Mucosa of rectum (tissue), 2 donors: ENCODE measurements around the gene DGAT2.

Experiments
- H3K27ac ChIP-seq, 2 donors: one replicate each; pipeline ENCODE4 v1.7.0; 2013; ENCODE audit warnings: inconsistent platforms in 2 of 2, low read depth in 2 of 2, low read length in 2 of 2
- H3K27me3 ChIP-seq, 2 donors: one replicate each; pipeline ENCODE4 v1.7.0; 2013; ENCODE audit warnings: low read length in 2 of 2; ENCODE audit not compliant: control insufficient read depth in 2 of 2, insufficient read depth in 2 of 2
- H3K36me3 ChIP-seq, 2 donors: one replicate each; pipeline ENCODE4 v1.7.0; 2013; ENCODE audit warnings: low read length in 2 of 2; ENCODE audit not compliant: control insufficient read depth in 2 of 2, insufficient read depth in 2 of 2
- H3K4me1 ChIP-seq, 2 donors: one replicate each; pipeline ENCODE4 v1.7.0; 2013; ENCODE audit warnings: low read length in 2 of 2, mild to moderate bottlenecking in 1 of 2; ENCODE audit not compliant: control insufficient read depth in 2 of 2, insufficient read depth in 2 of 2
- H3K4me3 ChIP-seq, 2 donors: one replicate each; pipeline ENCODE4 v1.7.0; 2013; ENCODE audit warnings: low read length in 2 of 2
- H3K9ac ChIP-seq, 2 donors: one replicate each; pipeline ENCODE4 v1.7.0; 2013; ENCODE audit warnings: low read length in 2 of 2, low read depth in 1 of 2, mild to moderate bottlenecking in 1 of 2
- H3K9me3 ChIP-seq, 2 donors: one replicate each; pipeline ENCODE4 v1.7.0; 2013; ENCODE audit warnings: low read length in 2 of 2; ENCODE audit not compliant: control insufficient read depth in 2 of 2
- donor health status: healthy.
- donor health status: Normal muscosa, but diverticular disease.

DGAT2 gene

GRCh38 chr11:75785187-75785586, 16.6 kb downstream of the DGAT2 start:
- no peaks in the 10 kb centered on the region for H3K36me3 ChIP-seq
- H3K4me3 ChIP-seq: no peak overlapping the region
- no peaks in the 10 kb centered on the region for H3K27me3 ChIP-seq
- H3K9ac ChIP-seq: no peak overlapping the region
- no peaks in the 10 kb centered on the region for H3K9me3 ChIP-seq
- peaks cover 0 to 5% of the 10 kb centered on the region in 2 donors for H3K4me1 ChIP-seq
- H3K27ac ChIP-seq: no peak overlapping the region

GRCh38 chr11:75786101-75786736, 17.6 kb downstream of the DGAT2 start:
- H3K36me3 ChIP-seq: no peaks in the 10 kb centered on the region
- H3K9me3 ChIP-seq: no peaks in the 10 kb centered on the region
- H3K27me3 ChIP-seq: no peaks in the 10 kb centered on the region
- peaks cover 0 to 5% of the 10 kb centered on the region in 2 donors for H3K4me1 ChIP-seq
- H3K9ac ChIP-seq: no peak overlapping the region
- H3K27ac ChIP-seq: no peak overlapping the region
- no peak overlapping the region for H3K4me3 ChIP-seq

GRCh38 chr11:75789521-75789920, 20.9 kb downstream of the DGAT2 start:
- H3K9ac ChIP-seq: no peak overlapping the region
- H3K27me3 ChIP-seq: no peaks in the 10 kb centered on the region
- no peak overlapping the region for H3K27ac ChIP-seq
- no peaks in the 10 kb centered on the region for H3K36me3 ChIP-seq
- H3K9me3 ChIP-seq: no peaks in the 10 kb centered on the region
- H3K4me3 ChIP-seq: no peak overlapping the region
- peaks cover 0 to 5% of the 10 kb centered on the region in 2 donors for H3K4me1 ChIP-seq

GRCh38 chr11:75790986-75791385, 22.4 kb downstream of the DGAT2 start:
- Histone ChIP-seq H3K27ac (no peak overlapping the region), H3K36me3 (no peaks in the 10 kb centered on the region), H3K27me3 (no peaks in the 10 kb centered on the region), H3K9me3 (no peaks in the 10 kb centered on the region), H3K4me3 (no peak overlapping the region), H3K4me1 (peaks cover 0 to 4% of the 10 kb centered on the region in 2 donors), H3K9ac (no peak overlapping the region)

GRCh38 chr11:75792127-75792731, 23.7 kb downstream of the DGAT2 start:
- H3K27me3 ChIP-seq: no peaks in the 10 kb centered on the region
- no peak overlapping the region for H3K4me3 ChIP-seq
- no peak overlapping the region for H3K9ac ChIP-seq
- H3K27ac ChIP-seq: no peak overlapping the region
- H3K9me3 ChIP-seq: no peaks in the 10 kb centered on the region
- no peaks in the 10 kb centered on the region for H3K36me3 ChIP-seq
- no peaks in the 10 kb centered on the region for H3K4me1 ChIP-seq

GRCh38 chr11:75792997-75793800, 24.6 kb downstream of the DGAT2 start:
- Histone ChIP-seq H3K4me3 (no peak overlapping the region), H3K27ac (no peak overlapping the region), H3K9me3 (no peaks in the 10 kb centered on the region), H3K36me3 (no peaks in the 10 kb centered on the region), H3K9ac (no peak overlapping the region), H3K4me1 (no peaks in the 10 kb centered on the region), H3K27me3 (no peaks in the 10 kb centered on the region)

GRCh38 chr11:75793966-75794365, 25.4 kb downstream of the DGAT2 start:
- no peaks in the 10 kb centered on the region for H3K27me3 ChIP-seq
- no peak overlapping the region for H3K27ac ChIP-seq
- H3K9me3 ChIP-seq: no peaks in the 10 kb centered on the region
- no peaks in the 10 kb centered on the region for H3K36me3 ChIP-seq
- H3K4me3 ChIP-seq: no peak overlapping the region
- no peak overlapping the region for H3K9ac ChIP-seq
- no peaks in the 10 kb centered on the region for H3K4me1 ChIP-seq

- H3K27me3 ChIP-seq: no peaks in the 10 kb centered on the region
- H3K9ac ChIP-seq: no peak overlapping the region
- H3K36me3 ChIP-seq: no peaks in the 10 kb centered on the region
- H3K9me3 ChIP-seq: no peaks in the 10 kb centered on the region
- H3K4me1 ChIP-seq: no peaks in the 10 kb centered on the region
- H3K4me3 ChIP-seq: no peak overlapping the region
- no peak overlapping the region for H3K27ac ChIP-seq
Measured at GRCh38 chr11:75795276-75796090, 26.9 kb downstream of the DGAT2 start.

GRCh38 chr11:75796091-75796435, 27.5 kb downstream of the DGAT2 start:
- Histone ChIP-seq H3K4me1 (no peaks in the 10 kb centered on the region), H3K27ac (no peak overlapping the region), H3K27me3 (no peaks in the 10 kb centered on the region), H3K9ac (no peak overlapping the region), H3K4me3 (no peak overlapping the region), H3K36me3 (no peaks in the 10 kb centered on the region), H3K9me3 (no peaks in the 10 kb centered on the region)

GRCh38 chr11:75797116-75797515, 28.5 kb downstream of the DGAT2 start:
- no peaks in the 10 kb centered on the region for H3K27me3 ChIP-seq
- no peaks in the 10 kb centered on the region for H3K36me3 ChIP-seq
- no peak overlapping the region for H3K4me3 ChIP-seq
- H3K27ac ChIP-seq: no peak overlapping the region
- no peak overlapping the region for H3K9ac ChIP-seq
- no peaks in the 10 kb centered on the region for H3K4me1 ChIP-seq
- no peaks in the 10 kb centered on the region for H3K9me3 ChIP-seq
